ENCODE data around the gene PAQR6. TPM values are rescaled to one million over a fixed set of nuclear protein-coding genes. Genes with fewer than 3 reads are reported as not detected.

Gene PAQR6
- total RNA-seq, 1 experiment from 2014 or later: 15.8 TPM

DNA sequence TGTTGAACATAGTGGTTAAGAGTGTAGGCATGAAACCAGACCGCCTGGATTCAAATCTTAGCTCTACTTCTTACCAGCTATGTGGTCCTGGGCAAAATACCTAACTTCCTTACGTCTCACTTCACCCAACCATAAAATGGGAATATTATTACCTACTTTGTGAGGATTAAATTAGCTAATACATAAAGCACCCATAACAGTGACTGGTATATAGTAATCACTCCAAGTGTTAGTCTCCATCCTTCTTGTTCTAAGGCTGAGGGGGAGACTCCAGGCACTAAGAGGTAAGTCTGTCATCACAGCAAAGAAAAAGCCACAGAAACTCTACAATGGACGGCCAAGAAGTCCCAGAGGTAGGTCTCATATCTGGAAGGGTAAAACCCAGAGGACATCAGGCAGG, 32.0 kb upstream of the PAQR6 start:
- no peak for TF ChIP-seq CTCF (conservative IDR thresholded peaks at IDR 0.05)
- Mint-ChIP-seq H3K36me3 (ENCODE audit: insufficient read depth in 1 of 3, low read depth in 3 of 3) (peaks cover 35 to 47% (median 40%) of the 10 kb centered on the region in 3 experiments; a peak in 6 of 7 replicates), H3K4me1 (peaks cover 24 to 29% of the 10 kb centered on the region in 2 experiments), H3K9me3 (no peaks in the 10 kb centered on the region), H3K27ac (no peak overlapping the region), H3K4me3 (peak overlapping the region in 1 of 2 experiments; percentile 26; a peak in 2 of 5 replicates), H3K27me3 (ENCODE audit: low read depth) (no peaks in the 10 kb centered on the region; the same call in 1 of the 2 replicates)
- no CpG with 5 or more reads among the region's 3 CpGs for WGBS (ENCODE audit: extremely low coverage, insufficient read length, low lambda C conversion rate)
- Histone ChIP-seq H3T11ph (ENCODE audit: low read length) (no peak overlapping the region), H2AFZ (ENCODE audit: low read length) (no peak overlapping the region), H3K79me2 (ENCODE audit: insufficient read depth, low read length) (peaks cover 22% of the 10 kb centered on the region), H3K56ac (ENCODE audit: insufficient read length, low read depth, low read length) (no peak overlapping the region), H3K23ac (ENCODE audit: insufficient read length, low read depth, low read length) (no peak overlapping the region), H3K4ac (ENCODE audit: low read depth, low read length) (no peak overlapping the region), H3K9ac (ENCODE audit: extremely low read depth, insufficient read length, low read length) (no peak overlapping the region), H2BK120ac (ENCODE audit: low read depth, low read length, poor library complexity, severe bottlenecking) (no peak overlapping the region), H4K91ac (ENCODE audit: insufficient read length, low read depth, low read length) (no peak overlapping the region), H3K27ac (ENCODE audit: insufficient read length, low read depth, low read length) (no peak overlapping the region), H2BK12ac (ENCODE audit: insufficient read length, low read depth, low read length) (no peak overlapping the region), H4K8ac (replicated peaks; ENCODE audit: insufficient read length, low read depth, low read length) (no peak overlapping the region), H3K4me1 (ENCODE audit: insufficient read depth, low read length) (no peaks in the 10 kb centered on the region), H3K27me3 (ENCODE audit: insufficient read depth, low read length) (no peaks in the 10 kb centered on the region), H3K23me2 (ENCODE audit: insufficient read length, low read depth, low read length, poor library complexity, severe bottlenecking) (peaks cover 12% of the 10 kb centered on the region), H3K9me3 (ENCODE audit: control insufficient read depth, low read depth, low read length) (no peaks in the 10 kb centered on the region), H3K4me2 (ENCODE audit: insufficient read depth, insufficient read length, low read length) (no peak overlapping the region), H2BK5ac (ENCODE audit: insufficient read length, low read length) (no peak overlapping the region), H2BK15ac (ENCODE audit: low read depth, low read length) (no peak overlapping the region), H2AK5ac (ENCODE audit: insufficient read length, low read length) (no peak overlapping the region), H4K5ac (ENCODE audit: insufficient read length, low read depth, low read length) (no peak overlapping the region), H3K18ac (ENCODE audit: insufficient read length, low read depth, low read length) (no peak overlapping the region), H3K14ac (ENCODE audit: insufficient read depth, low read length) (no peak overlapping the region), H3K79me1 (ENCODE audit: insufficient read depth, low read depth, low read length, poor library complexity, severe bottlenecking) (peaks cover 5% of the 10 kb centered on the region), H2BK20ac (ENCODE audit: low read depth, low read length, poor library complexity, severe bottlenecking) (no peak overlapping the region), H4K20me1 (ENCODE audit: control insufficient read depth, insufficient read depth, insufficient read length) (no peaks in the 10 kb centered on the region)
- no peak for DNase-seq
